Measurements from ENCODE around the gene ZHX3. TPM values are rescaled to one million over a fixed set of nuclear protein-coding genes. Genes with fewer than 3 reads are reported as not detected.
"Not testable (repeated sequence)": the region's sequence is repeated elsewhere in the genome, so short reads cannot be mapped to it uniquely, and the experiment has no call there.

Gene ZHX3
- total and polyA plus RNA-seq, 2 donors (not counting 1 experiment from before 2014, with no cell fraction given): 27.7 to 28.0 TPM

- no peaks in the 10 kb centered on the region for H3K9me3 ChIP-seq (ENCODE audit: control insufficient read depth, insufficient read depth, low read depth, low read length)
- DNase-seq (ENCODE audit: low read depth in 2 of 2): no peak
- H3K4me2 ChIP-seq (ENCODE audit: extremely low read depth, insufficient read depth, low read length): no peak overlapping the region
- H3K79me2 ChIP-seq (ENCODE audit: control insufficient read depth, insufficient read depth, low read length): peaks cover 13% of the 10 kb centered on the region
- no peaks in the 10 kb centered on the region for H3K4me1 ChIP-seq (ENCODE audit: control insufficient read depth, extremely low read depth, insufficient read depth, low read length)
- no peaks in the 10 kb centered on the region for H3K36me3 ChIP-seq (ENCODE audit: control insufficient read depth, insufficient read depth, low read length)
- TF ChIP-seq CTCF (conservative IDR thresholded peaks at IDR 0.05 in 1 of 2, IDR thresholded peaks at IDR 0.05 in 1 of 2; ENCODE audit: low read depth in 1 of 2, low read length in 2 of 2) (no peak), EZH2 (IDR thresholded peaks at IDR 0.05; ENCODE audit: low read length, missing control alignments) (no peak)
- H3K9ac ChIP-seq (ENCODE audit: insufficient read depth, low read length): no peak overlapping the region
- no peak overlapping the region for H2AFZ ChIP-seq (ENCODE audit: low read length)
- no peaks in the 10 kb centered on the region for H3K27me3 ChIP-seq (ENCODE audit: control insufficient read depth, insufficient read depth, low read length)
- H4K20me1 ChIP-seq (ENCODE audit: control insufficient read depth, extremely low read depth, insufficient read depth, low read length): no peaks in the 10 kb centered on the region
- no peak overlapping the region for H3K27ac ChIP-seq (ENCODE audit: insufficient read depth, low read length)
- no peak overlapping the region for H3K4me3 ChIP-seq (replicated peaks in 1 of 4; ENCODE audit: control extremely low read depth in 1 of 4, insufficient read depth in 1 of 4, low read depth in 3 of 4, low read length in 4 of 4)
These were observed 183.7 kb downstream of the ZHX3 start for GRCh38 chr20:41133709-41134361.

- not testable (repeated sequence) for DNase-seq (ENCODE audit: low read depth in 2 of 2); H3K79me2 ChIP-seq (ENCODE audit: control insufficient read depth, insufficient read depth, low read length); H2AFZ ChIP-seq (ENCODE audit: low read length)
These were observed 185.1 kb downstream of the ZHX3 start for GRCh38 chr20:41132388-41132775.

GRCh38 chr20:41131594-41132387 is 185.7 kb downstream of the ZHX3 start:
- Histone ChIP-seq H3K36me3 (ENCODE audit: control insufficient read depth, insufficient read depth, low read length) (no peaks in the 10 kb centered on the region), H3K4me1 (ENCODE audit: control insufficient read depth, extremely low read depth, insufficient read depth, low read length) (no peaks in the 10 kb centered on the region), H3K9me3 (ENCODE audit: control insufficient read depth, insufficient read depth, low read depth, low read length) (no peaks in the 10 kb centered on the region), H3K27ac (ENCODE audit: insufficient read depth, low read length) (no peak overlapping the region), H3K9ac (ENCODE audit: insufficient read depth, low read length) (no peak overlapping the region), H3K4me2 (ENCODE audit: extremely low read depth, insufficient read depth, low read length) (no peak overlapping the region), H2AFZ (ENCODE audit: low read length) (no peak overlapping the region), H3K79me2 (ENCODE audit: control insufficient read depth, insufficient read depth, low read length) (no peaks in the 10 kb centered on the region), H3K27me3 (ENCODE audit: control insufficient read depth, insufficient read depth, low read length) (no peaks in the 10 kb centered on the region), H4K20me1 (ENCODE audit: control insufficient read depth, extremely low read depth, insufficient read depth, low read length) (no peaks in the 10 kb centered on the region), H3K4me3 (replicated peaks in 1 of 4; ENCODE audit: control extremely low read depth in 1 of 4, insufficient read depth in 1 of 4, low read depth in 3 of 4, low read length in 4 of 4) (no peak overlapping the region)
- TF ChIP-seq CTCF (conservative IDR thresholded peaks at IDR 0.05 in 1 of 2, IDR thresholded peaks at IDR 0.05 in 1 of 2; ENCODE audit: low read depth in 1 of 2, low read length in 2 of 2) (no peak), EZH2 (IDR thresholded peaks at IDR 0.05; ENCODE audit: low read length, missing control alignments) (no peak)
- no peak for DNase-seq (ENCODE audit: low read depth in 2 of 2)

More at GRCh38 chr20:41132388-41132775, 185.1 kb downstream of the ZHX3 start:
- H3K36me3 ChIP-seq (ENCODE audit: control insufficient read depth, insufficient read depth, low read length); H3K4me1 ChIP-seq (ENCODE audit: control insufficient read depth, extremely low read depth, insufficient read depth, low read length); H4K20me1 ChIP-seq (ENCODE audit: control insufficient read depth, extremely low read depth, insufficient read depth, low read length); H3K27ac ChIP-seq (ENCODE audit: insufficient read depth, low read length); H3K4me2 ChIP-seq (ENCODE audit: extremely low read depth, insufficient read depth, low read length); H3K27me3 ChIP-seq (ENCODE audit: control insufficient read depth, insufficient read depth, low read length); H3K9me3 ChIP-seq (ENCODE audit: control insufficient read depth, insufficient read depth, low read depth, low read length); H3K4me3 ChIP-seq (replicated peaks in 1 of 4; ENCODE audit: control extremely low read depth in 1 of 4, insufficient read depth in 1 of 4, low read depth in 3 of 4, low read length in 4 of 4); H3K9ac ChIP-seq (ENCODE audit: insufficient read depth, low read length): not testable (repeated sequence)

Other genes starting within 250 kb of the ZHX3 start
- 63.9 and 86.2 TPM in 2 replicates for gene PLCG1, start 180.2 kb downstream of the ZHX3 start, total RNA-seq
- 24.5 and 27.6 TPM in 2 replicates for gene PLCG1, start 180.2 kb downstream of the ZHX3 start, polyA plus RNA-seq
- 3.1 and 5.1 TPM in 2 replicates for gene LPIN3, start 23.1 kb upstream of the ZHX3 start, total RNA-seq
- 3.0 and 4.7 TPM in 2 replicates for gene LPIN3, start 23.1 kb upstream of the ZHX3 start, polyA plus RNA-seq
- gene EMILIN3, start 49.1 kb upstream of the ZHX3 start, total RNA-seq: 0.17 TPM in 1 of 2 replicates, not detected in the other
- gene EMILIN3, start 49.1 kb upstream of the ZHX3 start, polyA plus RNA-seq: 0.05 and 0.06 TPM in 2 replicates